Measurements from ENCODE around the gene PITPNM3.

Gene PITPNM3

DNA sequence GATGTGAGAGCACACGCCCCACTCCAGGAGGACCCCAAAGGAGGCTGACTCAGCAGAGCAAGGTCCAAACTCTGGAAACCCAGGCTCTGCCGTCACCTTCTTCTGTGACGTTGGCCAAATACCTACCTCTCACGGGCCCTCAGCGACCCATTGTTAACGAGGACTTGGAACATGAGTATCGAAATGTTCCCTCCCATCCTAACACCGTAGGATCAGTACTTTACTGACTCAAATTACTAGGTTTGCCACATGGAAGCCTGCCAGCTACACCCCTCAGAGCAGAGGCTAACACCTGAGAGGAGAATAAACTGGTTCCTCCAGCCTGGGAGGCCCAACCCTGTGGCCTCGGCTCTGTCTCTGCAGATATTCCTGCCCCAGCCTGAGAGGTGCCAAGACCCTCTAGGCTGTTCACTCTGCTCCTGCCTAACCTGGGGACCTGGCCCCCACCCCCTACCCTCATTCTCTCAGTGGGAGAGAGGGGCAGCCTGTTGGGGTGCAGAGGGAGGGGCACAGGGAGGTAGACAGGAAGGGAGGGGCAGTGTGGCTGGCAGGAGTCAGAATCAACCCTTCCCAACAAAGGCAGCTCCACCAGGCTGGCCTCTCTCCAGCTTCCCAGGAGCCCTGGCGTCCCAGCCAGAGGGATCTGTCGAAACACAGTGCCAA is 4.4 kb downstream of the PITPNM3 start:
- DNase-seq (ENCODE audit: low read depth): no peak

DNA sequence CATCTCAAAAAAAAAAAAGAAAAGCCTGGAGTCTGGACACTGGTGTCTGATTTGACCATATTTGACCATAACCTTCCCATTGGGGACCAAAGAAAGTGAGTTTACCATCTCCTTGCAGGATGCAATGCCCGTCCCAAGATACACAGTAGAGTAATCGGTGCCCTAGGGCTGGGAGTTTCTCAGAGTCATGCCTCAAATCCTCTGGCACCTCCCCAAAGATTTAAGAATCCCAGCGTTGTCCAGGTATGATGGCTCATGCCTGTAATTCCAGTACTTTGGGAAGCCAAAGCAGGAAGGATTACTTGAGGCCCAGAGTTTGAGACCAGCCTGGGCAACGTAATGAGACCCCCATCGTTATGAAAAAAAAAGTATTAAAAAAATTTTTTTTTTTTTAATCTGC is 5.0 kb downstream of the PITPNM3 start:
- DNase-seq (ENCODE audit: low read depth): no peak

DNA sequence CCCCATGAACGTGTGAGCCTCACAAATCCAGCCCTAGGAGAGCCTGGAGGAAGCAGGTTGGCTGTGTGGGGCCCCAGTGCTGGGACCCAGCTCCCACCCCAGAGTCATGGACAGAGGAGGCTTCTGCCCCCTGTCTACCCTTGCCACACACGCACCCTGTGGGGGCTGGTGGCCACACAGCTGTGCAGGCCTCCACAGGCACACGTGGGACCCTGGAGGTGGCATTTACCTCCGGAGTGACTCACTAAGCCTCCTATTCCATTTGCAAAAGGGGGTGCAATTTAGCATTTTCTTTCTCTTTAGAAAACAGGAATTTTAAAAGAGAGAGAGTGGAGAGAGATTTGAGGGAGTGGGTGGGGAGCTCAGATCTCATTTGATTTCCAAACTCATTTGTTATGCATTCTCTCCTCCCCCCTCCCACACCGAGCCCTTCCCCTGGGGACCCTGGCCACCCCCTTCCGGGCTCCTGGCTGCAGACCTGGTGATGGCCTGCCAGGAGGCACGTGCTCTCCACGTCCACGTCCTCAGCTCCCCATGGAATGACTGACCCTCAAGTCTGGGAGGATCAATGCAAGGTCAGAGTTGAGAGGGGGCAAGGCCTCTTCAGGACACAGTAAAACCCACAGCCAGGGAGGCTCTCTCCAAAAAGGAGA is 6.8 kb downstream of the PITPNM3 start:
- no peak for DNase-seq (ENCODE audit: low read depth)

DNA sequence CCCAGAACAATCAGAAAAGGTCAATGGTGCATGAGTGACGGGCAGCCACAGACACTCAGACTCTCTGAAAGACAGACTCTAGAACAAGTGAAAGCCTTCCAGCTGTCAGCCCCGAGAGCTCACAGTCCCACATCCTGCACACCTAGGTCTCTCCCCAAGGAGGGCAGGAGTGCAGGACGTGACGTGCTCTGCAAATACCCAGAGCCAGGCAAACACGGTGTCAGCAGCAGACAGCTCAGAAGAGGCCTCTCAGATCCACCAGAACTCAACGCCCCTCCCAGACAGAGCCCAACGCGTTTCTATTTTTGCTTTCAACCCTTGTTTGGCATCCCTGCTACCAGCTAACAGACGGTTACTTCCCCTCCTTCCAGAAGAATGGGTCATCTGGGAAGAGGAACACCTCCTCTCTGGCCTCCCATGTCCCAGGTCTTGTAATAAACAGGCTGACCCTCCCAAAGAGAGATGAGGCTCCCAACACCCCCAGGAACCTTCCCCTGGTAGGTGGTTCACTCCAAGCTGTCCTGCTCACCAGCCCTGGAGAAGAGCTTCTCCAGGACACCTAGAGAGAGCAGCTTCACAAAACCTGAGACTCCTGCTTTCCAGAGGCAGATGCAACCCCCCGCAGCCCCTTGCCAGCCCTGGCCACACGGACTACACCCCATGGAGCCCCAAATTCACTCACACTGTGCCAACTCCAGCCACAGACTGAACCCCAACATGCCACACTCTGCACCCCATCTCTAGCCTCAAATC is 7.6 kb downstream of the PITPNM3 start:
- no peak for DNase-seq (ENCODE audit: low read depth)

DNA sequence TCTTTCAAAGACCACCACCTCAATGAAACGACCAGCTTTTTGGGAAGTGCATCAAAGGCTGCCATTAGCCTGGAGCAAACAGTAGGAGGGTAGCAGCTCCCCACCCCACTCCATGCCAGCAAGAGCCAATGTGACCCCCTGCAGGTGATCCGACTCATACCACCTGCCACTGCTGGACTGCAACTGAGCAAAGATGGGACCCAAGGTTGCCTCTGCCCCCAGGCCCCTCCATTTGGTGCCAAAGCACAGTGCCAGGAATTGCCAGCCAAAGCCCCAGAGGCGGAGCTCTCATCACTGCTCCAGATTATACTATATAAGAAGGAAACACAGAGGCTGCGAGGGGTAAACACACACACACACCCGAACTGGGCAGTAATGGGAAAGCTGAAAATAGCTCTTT is 8.3 kb downstream of the PITPNM3 start:
- no peak for DNase-seq (ENCODE audit: low read depth)

DNA sequence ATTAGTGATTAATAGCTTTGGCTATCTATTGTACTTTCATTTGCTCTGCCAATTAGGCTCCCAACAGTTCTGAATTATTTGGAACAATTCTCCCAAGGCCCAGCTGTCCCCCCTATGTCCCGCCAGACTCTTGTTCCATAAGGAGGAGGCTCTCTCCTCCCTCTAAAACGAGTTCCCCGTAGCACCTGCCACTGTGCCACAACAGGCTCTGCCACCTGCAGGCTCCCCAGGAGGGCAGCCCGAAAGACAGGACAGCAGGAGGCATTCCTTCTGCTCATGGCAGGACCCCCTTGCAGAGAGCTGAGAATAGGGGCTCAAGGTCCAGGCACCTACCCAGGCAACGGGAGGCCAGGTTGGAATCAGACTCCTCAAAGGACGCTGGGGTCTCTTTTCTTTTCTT is 9.0 kb downstream of the PITPNM3 start:
- DNase-seq (ENCODE audit: low read depth): no peak

DNA sequence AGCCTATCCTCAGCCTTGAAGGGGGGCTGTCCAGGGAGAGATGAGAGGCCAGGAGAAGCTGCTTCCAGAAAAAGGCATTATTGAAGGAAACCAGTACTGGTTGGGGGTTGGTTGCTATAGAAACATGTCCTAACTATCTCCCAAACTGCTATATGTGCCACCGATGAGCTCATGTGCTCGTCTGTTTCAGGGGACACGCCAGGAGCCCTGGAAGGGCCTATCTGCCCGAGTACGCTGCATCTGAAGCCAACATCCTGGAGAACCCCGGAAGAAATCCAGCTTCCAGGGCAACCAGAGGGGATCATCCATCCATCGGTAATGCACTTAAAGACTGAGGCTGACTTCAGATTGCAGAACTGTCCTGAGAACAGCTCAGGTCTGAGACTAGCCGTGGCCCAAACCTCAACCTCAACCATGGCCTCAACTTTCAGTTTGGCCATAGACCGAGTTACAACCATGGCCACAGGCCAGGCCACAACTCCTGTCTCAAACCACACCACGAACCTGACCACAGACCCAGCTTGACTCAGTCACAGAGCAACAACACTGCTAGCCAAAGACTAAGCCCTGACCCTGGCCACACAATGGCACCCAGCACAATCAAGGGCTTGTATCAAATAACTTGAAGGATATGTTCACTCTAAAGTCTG is 10.2 kb downstream of the PITPNM3 start:
- DNase-seq (ENCODE audit: low read depth): no peak

DNA sequence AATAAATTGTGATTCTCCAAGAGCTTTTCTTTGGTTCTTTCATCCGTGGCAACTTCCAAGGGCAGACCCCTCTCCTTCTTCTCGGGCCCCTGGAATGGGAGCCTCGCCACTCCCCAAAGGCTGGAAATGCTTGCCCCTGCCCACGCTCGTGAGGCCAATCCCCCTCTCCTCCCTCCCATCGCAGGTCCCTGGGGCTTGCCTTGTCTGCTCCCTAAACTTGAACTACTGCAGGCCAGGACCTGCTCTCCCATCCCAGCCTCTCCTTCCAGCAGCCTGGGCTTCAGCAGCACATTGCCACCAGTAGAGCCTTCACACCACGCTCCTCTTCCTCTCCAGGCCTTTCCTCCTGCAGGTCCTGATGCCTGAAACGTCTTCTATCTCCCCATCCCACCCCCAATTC is 11.1 kb downstream of the PITPNM3 start:
- no peak for DNase-seq (ENCODE audit: low read depth)

DNA sequence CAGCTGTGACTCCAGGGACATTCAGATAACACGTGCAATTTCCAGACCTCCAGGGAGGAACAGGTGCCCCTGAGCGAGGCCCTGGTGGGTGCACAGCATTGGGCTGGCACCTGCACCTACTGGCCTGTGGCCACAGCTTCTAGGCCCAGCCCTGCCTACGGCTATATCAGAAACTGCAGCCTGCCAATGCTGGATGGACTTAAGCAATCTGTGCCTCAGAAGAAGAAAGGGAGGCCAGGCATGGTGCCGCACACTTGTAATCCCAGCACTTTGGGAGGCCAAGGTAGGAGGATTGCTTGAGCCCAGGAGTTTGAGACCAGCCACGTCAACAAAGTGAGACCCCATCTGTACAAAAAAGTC is 12.4 kb downstream of the PITPNM3 start:
- no peak for DNase-seq (ENCODE audit: low read depth)

DNA sequence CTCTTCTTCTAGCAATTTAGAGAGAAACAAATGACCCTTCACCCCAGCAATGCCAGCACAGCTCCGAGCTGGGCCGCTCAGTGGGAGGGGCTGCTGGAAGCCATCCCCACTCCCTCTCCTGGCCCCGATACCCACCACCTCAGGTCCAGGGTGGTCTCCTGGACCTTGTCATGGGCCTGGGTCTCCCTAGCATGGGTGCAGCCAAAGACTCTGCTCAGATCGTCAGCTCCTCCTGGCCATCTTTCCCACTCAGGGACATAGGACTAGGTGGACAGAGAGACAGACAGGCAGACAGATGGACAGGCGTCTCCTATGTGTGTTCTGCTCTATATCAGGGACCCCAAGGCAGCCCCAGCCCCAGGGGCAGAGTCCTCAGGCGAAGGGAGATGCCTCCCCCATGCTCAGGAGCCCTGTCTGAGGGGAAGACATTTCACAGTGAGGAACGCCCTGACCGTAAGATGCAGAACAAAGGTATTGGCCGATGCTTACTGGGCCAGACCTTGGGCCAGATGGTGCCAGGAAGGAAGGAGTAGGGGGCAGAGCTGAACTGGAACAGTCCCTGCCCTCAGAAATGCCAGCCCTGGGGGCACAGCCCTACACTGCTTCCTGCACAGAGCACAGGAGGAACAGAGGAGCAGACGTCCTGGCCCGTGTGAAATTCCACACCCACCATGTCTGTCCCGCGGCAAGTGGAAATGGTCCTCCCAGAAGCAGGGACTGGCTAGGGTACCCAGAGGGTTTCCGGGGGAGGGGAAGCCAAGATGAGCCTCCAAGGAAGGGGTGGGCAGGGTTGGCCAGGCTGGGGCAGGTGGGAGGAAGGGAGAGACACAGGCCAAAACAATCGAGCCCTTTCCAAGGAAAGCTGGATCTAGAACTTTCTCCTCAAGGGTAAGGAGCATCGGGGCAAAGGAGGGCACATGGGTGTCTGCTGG is 13.0 kb downstream of the PITPNM3 start:
- DNase-seq (ENCODE audit: low read depth): no peak

DNA sequence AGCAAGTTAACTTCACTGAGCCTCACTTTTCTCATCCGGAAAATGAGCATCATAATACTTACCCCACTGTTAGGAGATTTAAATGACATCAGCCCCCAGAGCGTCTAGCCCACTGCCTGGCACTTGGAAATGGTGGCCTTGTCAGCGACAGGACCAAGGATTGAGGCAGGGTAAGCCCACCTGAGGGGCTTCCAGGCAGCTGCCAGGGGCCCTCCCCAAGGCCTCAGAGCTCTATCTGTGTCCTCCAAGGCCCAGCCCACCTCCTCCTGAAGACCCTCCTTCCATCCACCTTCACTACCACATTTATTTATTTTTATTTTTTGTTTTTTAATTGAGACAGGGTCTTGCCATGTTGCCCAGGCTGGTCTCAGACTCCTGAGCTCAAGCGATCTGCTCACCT is 13.8 kb downstream of the PITPNM3 start:
- DNase-seq (ENCODE audit: low read depth): no peak

DNA sequence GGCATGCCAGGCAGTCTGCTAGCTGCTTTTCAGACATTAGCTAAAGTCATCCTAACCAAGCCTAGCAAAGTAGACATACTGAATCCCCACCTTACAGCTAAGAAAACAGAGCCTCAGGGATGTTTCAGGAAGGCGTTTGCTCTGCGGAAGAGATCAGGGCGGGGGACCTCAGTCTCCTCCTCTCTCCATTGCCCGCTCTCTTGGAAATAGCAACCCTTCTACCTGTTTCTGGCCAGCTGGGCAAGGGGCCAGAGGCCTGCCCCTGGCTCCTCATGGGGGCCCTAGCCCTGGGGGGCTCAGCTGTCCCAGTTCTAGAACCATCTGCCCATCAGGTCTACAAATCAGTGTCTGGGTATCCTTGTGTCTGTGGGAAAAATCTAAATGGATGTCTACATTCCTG is 14.5 kb downstream of the PITPNM3 start:
- DNase-seq (ENCODE audit: low read depth): no peak

DNA sequence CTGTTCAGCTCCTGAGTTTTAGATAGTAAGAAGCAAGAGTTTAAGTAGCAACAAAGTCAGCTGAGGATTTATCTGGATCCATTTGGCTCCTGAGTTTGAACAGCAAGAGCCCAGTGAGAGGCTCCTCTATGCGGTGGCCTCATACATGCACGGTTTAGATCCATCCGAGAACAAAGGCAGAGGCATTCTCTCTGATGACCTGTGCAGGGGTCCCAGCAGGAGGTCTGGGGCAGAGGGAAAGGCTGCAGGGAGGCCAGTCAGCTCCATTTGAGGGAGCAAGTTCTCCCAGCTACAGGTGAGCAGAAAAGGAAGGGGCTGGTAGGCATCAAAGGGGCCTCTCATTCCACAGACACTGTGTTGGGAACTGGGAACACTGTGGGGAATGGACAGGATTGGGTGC is 16.5 kb downstream of the PITPNM3 start:
- no peak for DNase-seq (ENCODE audit: low read depth)

DNA sequence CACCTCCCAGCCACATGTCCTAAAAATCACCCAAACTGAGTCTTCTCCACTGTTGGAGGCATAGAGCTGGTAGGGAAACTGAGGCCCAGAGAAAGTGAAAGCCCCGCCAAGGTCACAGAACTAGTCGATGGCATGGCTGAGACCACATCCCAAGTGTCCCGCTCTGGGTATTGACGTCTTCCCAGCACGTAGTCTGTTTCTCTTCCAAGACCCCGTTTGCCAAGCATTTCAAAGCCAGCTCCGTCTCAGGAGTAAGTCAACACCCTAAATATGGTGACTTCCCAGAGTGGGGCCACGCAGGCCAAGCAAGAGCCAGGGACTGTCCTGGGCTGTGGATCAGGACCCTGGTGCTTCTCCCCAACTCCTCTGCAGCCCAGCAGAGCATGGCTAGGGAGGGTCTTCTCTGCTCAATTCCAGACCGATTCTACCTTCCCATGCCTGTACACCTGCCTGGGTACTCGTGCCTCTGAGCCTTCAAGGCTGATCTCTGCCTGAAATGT is 19.7 kb downstream of the PITPNM3 start:
- no peak for DNase-seq (ENCODE audit: low read depth)

DNA sequence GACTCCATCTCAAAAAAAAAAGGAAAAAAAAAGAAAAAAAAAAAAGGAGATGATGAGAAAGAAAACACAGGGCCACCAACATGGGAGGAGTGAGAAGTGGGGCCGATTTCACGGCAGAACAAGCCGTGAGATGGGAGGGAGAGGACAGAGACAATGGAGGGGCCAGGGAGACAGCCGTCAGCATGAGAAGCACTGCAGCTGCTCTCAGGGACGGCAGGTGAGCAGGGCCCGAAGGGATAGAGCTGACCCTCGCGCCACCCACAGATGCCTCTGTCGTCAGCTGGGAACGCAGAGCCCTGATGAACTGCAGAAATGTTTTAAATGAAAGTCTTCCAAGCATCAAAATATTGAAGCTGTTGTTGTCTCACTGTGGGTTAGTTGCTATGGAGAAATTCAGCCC is 20.3 kb downstream of the PITPNM3 start:
- DNase-seq (ENCODE audit: low read depth): no peak

DNA sequence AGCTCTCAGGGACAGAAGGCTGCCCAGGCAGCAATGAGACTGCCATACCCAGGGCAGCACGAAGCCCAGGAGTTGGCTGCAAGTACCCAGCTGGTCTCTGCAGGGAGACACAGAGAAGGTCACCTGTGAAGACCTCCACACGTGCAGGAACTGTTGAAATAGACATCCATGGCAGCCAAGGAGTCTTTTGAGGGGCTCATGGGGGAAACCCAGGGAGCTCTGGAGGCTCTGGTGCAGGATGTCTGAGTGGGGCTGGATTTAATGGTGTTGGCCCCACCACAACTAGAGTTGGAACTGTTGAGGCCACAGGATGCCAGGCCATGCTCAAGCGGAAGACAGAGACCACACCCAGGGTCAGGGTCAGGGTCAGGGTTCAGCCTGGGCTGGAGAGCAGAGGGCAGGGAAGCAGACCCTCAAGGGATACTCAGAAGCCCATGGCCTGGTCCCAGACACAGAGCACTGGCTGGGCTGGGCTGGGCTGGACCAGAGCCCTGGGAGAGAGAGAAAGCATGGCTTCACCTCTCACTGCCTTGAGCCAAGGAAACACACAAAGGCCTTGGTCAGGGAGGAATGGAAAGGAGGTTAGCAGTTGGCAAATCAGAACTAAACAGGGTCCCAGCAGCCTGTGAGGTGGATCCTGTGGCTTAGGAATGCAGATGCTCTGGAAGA is 21.4 kb downstream of the PITPNM3 start:
- DNase-seq (ENCODE audit: low read depth): no peak

DNA sequence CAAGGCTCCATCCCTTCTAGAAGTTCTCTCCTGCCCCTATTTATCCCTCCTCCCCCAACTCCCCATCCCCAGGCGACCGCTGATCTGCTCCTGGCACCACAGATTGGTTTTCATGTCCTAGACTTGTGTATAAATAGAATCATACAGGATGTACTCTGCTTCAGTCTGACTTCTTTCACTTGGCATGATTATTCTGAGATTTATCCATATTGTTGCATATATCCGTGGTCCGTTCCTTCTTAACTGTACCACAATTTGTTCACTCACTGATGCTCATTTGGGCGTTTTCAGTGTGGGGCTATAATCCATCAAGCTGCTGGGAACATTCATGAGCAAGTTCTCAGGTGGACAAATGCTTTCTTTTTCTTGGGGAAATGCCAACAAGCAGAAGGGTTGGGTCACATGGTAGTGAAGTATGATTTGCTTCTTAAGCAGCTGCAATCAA is 23.9 kb downstream of the PITPNM3 start:
- DNase-seq (ENCODE audit: low read depth): no peak

DNA sequence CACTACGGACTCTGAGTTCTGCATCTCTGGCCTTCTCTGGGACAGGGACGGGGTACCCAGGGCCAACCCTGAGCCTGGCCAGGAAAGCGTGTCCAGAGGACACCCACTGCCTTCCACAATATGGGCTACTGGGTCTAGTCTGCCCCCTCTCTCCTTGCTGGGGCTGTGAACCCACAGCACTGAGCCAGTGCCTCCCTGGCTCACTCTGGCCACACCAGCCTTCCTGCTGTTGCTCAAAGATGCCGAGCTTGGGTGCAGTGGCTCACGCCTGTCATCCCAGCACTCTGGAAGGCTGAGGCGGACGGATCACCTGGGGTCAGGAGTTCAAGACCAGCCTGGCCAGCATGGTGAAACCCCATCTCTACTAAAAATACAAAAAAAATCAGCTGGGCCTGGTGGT is 24.8 kb downstream of the PITPNM3 start:
- no peak for DNase-seq (ENCODE audit: low read depth)

DNA sequence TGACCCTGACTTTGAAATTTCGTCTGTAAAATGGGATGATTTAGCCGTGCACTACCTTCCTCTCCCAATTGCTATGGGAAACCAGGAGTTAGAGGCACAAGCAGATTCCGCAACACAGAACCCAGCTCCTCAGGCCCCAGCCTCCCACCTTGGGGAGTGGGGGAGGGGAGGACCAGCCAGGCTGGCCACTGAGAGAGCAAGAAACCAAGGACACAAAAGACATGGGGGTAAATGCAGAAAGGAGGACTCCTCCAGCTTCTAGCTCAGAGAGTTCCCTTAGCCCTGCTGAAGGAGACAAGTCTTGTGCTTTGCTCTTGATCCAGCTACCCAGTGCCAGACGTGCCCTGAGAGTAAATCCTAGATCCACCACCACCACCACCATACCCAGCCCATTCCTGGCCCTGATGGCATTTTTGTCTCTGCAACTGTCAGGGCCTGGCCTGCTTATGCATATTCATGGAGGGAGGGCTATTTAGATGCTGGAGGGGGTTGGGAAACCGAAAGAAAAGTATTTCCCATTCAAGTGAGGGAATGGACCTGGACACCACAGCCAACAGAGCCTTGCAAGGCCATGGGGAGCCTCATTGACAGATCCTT is 25.9 kb downstream of the PITPNM3 start:
- no peak for DNase-seq (ENCODE audit: low read depth)

DNA sequence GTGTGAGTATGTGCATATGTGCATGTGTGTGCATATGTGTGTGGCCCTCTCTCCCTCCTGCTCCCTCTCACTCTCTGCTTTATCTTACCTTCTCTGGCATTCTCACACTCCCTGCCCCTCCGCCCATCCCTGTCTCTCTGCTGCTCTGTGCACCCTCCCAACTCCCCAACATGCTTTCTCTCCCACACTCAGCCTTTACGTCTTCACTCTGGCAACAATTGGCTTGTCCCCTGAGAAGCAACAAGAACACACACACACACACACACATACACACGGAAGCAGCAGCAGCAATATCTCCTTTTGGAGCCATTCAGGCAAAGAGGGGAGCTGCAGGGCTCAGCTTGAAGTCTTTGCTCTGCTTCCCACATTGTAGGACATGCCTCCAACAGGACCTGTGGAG is 27.8 kb downstream of the PITPNM3 start:
- DNase-seq (ENCODE audit: low read depth): no peak
